ACC112 (cell line): ENCODE results near the gene BIRC6.

Experiments used
- H2AFZ ChIP-seq: fragments of 200-600 bp; sonication (generic); one replicate; pipeline ENCODE4 v1.6.0; 2017; ENCODE audit warnings: antibody characterized with exemption, low read length; ENCODE audit not compliant: unreplicated experiment
- H3K27ac ChIP-seq: fragments of 200-600 bp; sonication (generic); 2 replicates; pipeline ENCODE4 v1.5.1; 2014; ENCODE audit warnings: low read depth, mild to moderate bottlenecking, antibody characterized with exemption, low read length, moderate library complexity
- H3K27me3 ChIP-seq: fragments of 200-600 bp; sonication (generic); 2 replicates; pipeline ENCODE4 v1.6.1; 2014; ENCODE audit warnings: mild to moderate bottlenecking, antibody characterized with exemption, low read length, moderate library complexity, mixed read lengths; ENCODE audit not compliant: insufficient read depth
- H3K36me3 ChIP-seq: fragments of 200-600 bp; sonication (generic); 2 replicates; pipeline ENCODE4 v1.6.1; 2016; ENCODE audit warnings: mild to moderate bottlenecking, antibody characterized with exemption, low read length, moderate library complexity, mixed read lengths; ENCODE audit not compliant: insufficient read depth
- H3K4me1 ChIP-seq: fragments of 200-600 bp; sonication (generic); one replicate; pipeline ENCODE4 v1.6.1; 2016; ENCODE audit warnings: low read length, mixed read lengths; ENCODE audit not compliant: insufficient read depth, unreplicated experiment, control insufficient read depth
- H3K4me3 ChIP-seq: fragments of 200-600 bp; sonication (generic); 2 replicates; pipeline ENCODE4 v1.5.1; 2014; ENCODE audit warnings: mild to moderate bottlenecking, low read depth, low read length
- H3K79me2 ChIP-seq: fragments of 200-600 bp; sonication (generic); one replicate; pipeline ENCODE4 v1.6.0; 2016; ENCODE audit warnings: low read length; ENCODE audit not compliant: control insufficient read depth, unreplicated experiment, insufficient read depth

Gene BIRC6

DNA sequence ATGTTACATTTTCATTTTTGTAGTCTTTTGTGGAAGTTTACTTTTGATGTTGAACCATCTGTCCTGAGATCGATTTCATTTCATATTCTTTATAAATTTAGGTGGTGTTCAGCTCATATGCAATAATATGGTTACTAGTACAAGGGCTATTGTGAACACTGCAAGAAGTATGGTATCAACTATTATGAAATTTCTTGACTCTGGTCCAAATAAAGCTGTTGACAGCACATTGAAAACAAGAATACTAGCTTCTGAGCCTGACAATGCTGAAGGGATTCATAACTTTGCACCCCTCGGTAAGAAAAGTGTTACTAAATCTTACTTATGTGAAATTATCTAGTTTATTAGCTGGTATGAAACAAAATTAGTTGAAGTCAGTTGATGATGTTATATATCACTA, 146.1 kb downstream of the BIRC6 start:
- Histone ChIP-seq H3K4me3 (no peak overlapping the region), H3K27ac (no peak overlapping the region), H3K4me1 (no peaks in the 10 kb centered on the region), H3K36me3 (peaks cover 17% of the 10 kb centered on the region), H3K79me2 (no peaks in the 10 kb centered on the region), H2AFZ (no peak overlapping the region), H3K27me3 (no peaks in the 10 kb centered on the region)

DNA sequence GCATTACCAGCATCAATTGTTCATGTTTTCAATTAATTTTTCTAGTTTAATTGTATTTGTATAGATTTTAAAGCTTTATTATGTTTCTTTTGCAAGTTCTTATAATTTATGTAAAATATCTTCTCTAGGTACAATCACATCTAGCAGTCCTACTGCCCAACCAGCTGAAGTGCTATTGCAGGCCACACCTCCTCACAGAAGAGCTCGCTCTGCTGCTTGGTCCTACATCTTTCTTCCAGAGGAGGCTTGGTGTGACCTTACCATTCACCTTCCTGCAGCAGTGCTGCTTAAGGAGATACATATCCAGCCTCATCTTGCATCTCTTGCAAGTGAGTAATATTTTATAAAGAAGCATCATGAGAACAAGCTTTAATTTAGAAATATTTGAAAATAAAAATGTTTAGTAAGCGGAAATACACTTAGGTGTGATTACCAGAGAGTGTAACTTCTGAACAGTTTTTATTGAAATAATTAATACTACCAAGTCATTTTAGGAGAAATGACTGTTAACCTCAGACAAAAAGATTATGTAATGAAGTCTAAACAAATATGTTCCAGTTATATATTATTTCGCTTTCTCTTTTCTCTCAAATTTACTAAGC, 148.2 kb downstream of the BIRC6 start:
- Histone ChIP-seq H3K79me2 (no peaks in the 10 kb centered on the region), H3K4me1 (no peaks in the 10 kb centered on the region), H3K27me3 (no peaks in the 10 kb centered on the region), H2AFZ (no peak overlapping the region), H3K36me3 (peaks cover 21% of the 10 kb centered on the region), H3K27ac (no peak overlapping the region), H3K4me3 (no peak overlapping the region)

DNA sequence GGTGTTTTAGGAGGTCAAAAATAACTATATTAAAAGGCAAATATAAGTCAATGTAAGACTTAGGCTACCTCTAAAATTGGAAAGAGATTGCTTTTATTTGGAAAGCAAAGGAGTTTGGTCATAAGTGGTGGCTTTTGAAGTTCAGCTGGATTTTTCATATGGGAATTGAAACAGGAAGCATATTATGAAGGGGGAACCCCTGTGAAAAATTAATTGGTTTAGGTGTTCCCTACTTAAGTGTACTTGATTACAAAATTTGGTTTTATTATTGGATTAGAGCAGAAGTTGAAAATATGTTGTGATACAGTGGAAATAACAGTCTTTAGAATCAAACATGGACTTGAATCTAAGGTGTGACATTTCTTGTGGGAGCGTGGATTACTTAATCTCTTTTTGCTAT, 149.6 kb downstream of the BIRC6 start:
- Histone ChIP-seq H2AFZ (no peak overlapping the region), H3K79me2 (no peaks in the 10 kb centered on the region), H3K4me1 (no peaks in the 10 kb centered on the region), H3K27ac (no peak overlapping the region), H3K36me3 (peaks cover 25% of the 10 kb centered on the region), H3K4me3 (no peak overlapping the region), H3K27me3 (no peaks in the 10 kb centered on the region)

DNA sequence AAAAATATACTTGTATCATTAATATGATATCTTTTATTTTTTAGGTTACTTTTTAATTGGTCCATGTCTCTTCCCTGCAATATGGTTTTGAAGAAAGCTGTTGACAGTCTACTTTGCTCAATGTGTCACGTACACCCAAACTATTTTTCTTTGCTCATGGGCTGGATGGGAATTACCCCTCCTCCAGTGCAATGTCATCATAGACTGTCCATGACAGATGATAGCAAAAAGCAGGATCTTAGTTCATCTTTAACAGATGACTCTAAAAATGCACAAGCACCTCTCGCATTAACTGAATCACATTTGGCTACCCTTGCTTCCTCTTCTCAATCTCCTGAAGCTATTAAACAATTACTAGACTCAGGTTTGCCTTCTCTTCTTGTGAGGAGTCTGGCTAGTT, 158.1 kb downstream of the BIRC6 start:
- Histone ChIP-seq H3K27ac (no peak overlapping the region), H3K4me3 (no peak overlapping the region), H3K79me2 (no peaks in the 10 kb centered on the region), H2AFZ (no peak overlapping the region), H3K36me3 (peaks cover 34% of the 10 kb centered on the region), H3K27me3 (no peaks in the 10 kb centered on the region), H3K4me1 (no peaks in the 10 kb centered on the region)

DNA sequence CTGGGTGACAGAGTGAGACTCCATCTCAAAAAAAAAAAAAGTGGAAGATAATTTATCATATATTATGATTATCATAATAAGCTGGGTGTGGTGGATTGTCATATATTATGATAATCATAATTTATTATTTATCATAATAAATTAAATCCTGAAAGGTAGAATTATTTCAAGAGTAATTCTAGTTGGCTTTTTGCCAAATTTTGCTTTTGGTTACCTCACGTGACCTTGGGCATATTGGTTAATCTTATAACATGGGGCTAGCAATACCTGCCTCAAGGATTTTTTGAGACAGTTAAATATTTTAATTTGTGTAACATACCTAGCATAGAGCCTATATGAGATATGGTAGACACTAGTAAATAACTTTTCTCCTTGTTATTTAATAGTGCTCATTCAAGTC, 159.7 kb downstream of the BIRC6 start:
- Histone ChIP-seq H2AFZ (no peak overlapping the region), H3K4me3 (no peak overlapping the region), H3K27me3 (no peaks in the 10 kb centered on the region), H3K36me3 (peaks cover 26% of the 10 kb centered on the region), H3K79me2 (no peaks in the 10 kb centered on the region), H3K4me1 (no peaks in the 10 kb centered on the region), H3K27ac (no peak overlapping the region)

DNA sequence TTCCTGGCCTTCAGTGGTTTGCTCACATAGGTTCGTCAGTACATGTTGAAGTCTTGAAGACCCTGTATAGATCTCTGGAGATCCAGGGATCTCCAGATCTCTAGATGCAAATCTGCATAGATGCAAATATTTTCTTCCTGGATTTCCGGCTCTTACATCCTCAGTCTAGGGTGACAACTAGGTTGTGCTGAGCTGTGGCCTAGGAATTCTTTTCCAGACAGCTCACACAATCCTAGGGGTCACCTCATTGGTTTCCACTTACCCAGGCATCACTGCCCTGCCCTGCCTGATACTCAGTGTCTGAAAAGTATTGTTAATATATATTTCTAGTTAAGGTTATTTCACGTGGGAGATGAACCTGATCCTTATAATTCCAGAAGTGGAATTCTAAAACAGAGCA, 165.9 kb downstream of the BIRC6 start:
- Histone ChIP-seq H2AFZ (no peak overlapping the region), H3K79me2 (no peaks in the 10 kb centered on the region), H3K36me3 (peaks cover 23% of the 10 kb centered on the region), H3K4me1 (no peaks in the 10 kb centered on the region), H3K27ac (no peak overlapping the region), H3K27me3 (no peaks in the 10 kb centered on the region), H3K4me3 (no peak overlapping the region)

DNA sequence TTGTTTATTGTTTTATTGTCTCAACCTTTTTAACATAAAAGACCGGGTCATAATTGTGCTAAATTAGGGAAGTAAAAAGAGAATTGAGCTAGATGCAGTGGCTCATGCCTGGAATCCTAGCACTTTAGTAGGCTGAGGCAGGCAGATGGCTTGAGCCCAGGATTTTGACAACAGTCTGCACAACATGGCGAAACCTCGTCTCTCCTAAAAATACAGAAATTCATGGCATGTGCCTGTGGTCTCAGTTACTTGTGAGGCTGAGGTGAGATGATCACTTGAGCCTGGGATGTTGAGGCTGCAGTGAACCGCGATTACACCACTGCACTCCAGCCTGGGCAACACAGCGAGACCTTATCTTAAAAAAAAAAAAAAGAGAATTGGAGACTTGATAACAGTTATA, 166.9 kb downstream of the BIRC6 start:
- Histone ChIP-seq H3K27me3 (no peaks in the 10 kb centered on the region), H3K4me3 (no peak overlapping the region), H3K79me2 (no peaks in the 10 kb centered on the region), H3K4me1 (no peaks in the 10 kb centered on the region), H3K27ac (no peak overlapping the region), H2AFZ (no peak overlapping the region), H3K36me3 (peaks cover 23% of the 10 kb centered on the region)

DNA sequence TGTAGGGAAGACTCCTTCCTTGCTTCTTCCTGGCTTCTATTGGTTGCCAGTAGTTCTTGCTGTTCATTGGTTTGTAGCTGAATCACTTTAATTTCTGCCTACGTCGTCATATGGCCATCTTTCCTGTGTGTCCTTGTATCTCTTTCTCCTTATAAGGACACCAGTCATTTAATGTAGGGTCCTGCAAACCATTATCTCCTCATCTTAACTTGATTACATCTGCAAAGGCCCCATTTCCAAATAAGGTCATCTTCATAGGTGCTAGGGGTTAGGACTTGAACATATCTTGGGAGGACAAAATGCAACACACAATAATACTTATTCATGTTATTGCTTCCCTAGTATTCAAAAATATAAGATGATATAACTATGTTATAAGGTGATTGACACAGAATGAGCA, 175.5 kb downstream of the BIRC6 start:
- H3K27ac ChIP-seq: no peak overlapping the region
- H3K4me1 ChIP-seq: no peaks in the 10 kb centered on the region
- peaks cover 21% of the 10 kb centered on the region for H3K36me3 ChIP-seq
- no peak overlapping the region for H2AFZ ChIP-seq
- no peaks in the 10 kb centered on the region for H3K27me3 ChIP-seq
- H3K4me3 ChIP-seq: no peak overlapping the region
- no peaks in the 10 kb centered on the region for H3K79me2 ChIP-seq

DNA sequence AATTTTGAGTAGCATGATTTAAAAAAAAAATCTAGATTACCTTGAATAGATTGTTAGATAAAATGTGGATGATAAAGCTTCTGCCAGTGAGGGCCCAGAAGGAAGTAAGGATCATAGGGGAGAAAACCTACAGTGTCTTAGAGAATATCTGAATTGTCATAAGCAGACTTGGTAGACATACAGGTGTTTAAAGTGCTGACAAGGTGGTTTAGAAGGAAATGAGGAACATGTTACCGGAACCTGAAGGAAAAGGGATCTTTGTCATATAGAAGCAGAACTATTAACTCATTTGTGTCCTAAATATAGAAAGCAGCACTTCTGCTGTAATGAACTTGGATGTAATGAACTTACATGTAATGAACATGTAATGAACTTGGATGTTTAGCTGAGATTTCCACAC, 176.1 kb downstream of the BIRC6 start:
- Histone ChIP-seq H3K79me2 (no peaks in the 10 kb centered on the region), H3K27me3 (no peaks in the 10 kb centered on the region), H2AFZ (no peak overlapping the region), H3K4me1 (no peaks in the 10 kb centered on the region), H3K36me3 (peaks cover 21% of the 10 kb centered on the region), H3K4me3 (no peak overlapping the region), H3K27ac (no peak overlapping the region)

DNA sequence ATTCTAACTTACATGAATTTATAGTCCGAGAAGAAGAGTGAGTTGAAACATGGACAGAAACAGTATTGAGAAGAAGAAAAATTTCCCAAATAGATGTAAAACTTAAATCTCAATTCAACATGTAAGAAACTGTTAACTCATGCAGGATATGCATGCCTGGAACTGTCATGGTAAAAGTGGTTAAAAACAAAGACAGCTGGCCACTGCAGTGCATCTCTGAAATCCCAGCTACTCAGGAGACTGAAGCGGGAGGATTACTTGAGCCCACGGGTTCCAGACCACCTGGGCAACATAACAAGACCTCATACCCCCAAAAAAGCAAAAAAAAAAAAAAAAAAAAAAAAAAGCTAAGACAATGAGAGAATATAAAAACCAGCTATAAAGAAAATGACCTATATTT, 178.0 kb downstream of the BIRC6 start:
- no peaks in the 10 kb centered on the region for H3K79me2 ChIP-seq
- peaks cover 21% of the 10 kb centered on the region for H3K36me3 ChIP-seq
- H3K4me3 ChIP-seq: no peak overlapping the region
- no peak overlapping the region for H2AFZ ChIP-seq
- no peaks in the 10 kb centered on the region for H3K4me1 ChIP-seq
- no peak overlapping the region for H3K27ac ChIP-seq
- H3K27me3 ChIP-seq: no peaks in the 10 kb centered on the region

DNA sequence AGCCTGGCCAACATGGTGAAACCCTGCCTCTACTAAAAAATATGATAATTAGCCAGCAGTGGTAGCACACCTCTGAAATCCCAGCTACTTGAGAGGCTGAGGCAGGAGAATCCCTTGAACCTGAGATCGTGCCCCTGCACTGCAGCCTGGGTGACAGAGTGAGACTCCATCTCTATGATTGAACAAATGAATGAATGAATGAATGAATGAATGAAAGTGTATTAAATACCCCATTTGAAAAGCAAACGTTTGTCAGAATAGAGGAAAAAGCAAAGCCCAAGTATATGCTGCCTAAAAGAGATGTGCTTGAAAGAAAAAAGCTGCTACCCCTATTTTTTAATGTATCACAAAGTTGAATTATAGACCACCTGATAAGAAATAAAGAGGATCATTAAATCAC, 181.9 kb downstream of the BIRC6 start:
- Histone ChIP-seq H3K4me1 (no peaks in the 10 kb centered on the region), H3K27ac (no peak overlapping the region), H2AFZ (no peak overlapping the region), H3K4me3 (no peak overlapping the region), H3K27me3 (no peaks in the 10 kb centered on the region), H3K79me2 (no peaks in the 10 kb centered on the region), H3K36me3 (peaks cover 6% of the 10 kb centered on the region; the same call in 1 of the 2 replicates)
